Measurements from ENCODE around the gene DUSP15.

GRCh38 chr20:31820228-31820627 lies 50.1 kb downstream of the DUSP15 start:
- TF ChIP-seq ZBTB33 (IDR thresholded peaks at IDR 0.05), result no peak
- no peak for TF ChIP-seq HNF4G (IDR thresholded peaks at IDR 0.05)
- no peak for TF ChIP-seq CTCF (IDR thresholded peaks at IDR 0.05; ENCODE audit: low read depth, low read length, missing input control)
- TF ChIP-seq SP1 (IDR thresholded peaks at IDR 0.05), result no peak
- no peak for TF ChIP-seq GABPA (IDR thresholded peaks at IDR 0.05 in 1 of 2, conservative IDR thresholded peaks at IDR 0.05 in 1 of 2)
- TF ChIP-seq, protein P1, sequence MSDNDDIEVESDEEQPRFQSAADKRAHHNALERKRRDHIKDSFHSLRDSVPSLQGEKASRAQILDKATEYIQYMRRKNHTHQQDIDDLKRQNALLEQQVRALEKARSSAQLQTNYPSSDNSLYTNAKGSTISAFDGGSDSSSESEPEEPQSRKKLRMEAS (IDR thresholded peaks at IDR 0.05), result no peak
- TF ChIP-seq EGR1 (IDR thresholded peaks at IDR 0.05; ENCODE audit: low read depth in 2 of 2), result no peak
- TF ChIP-seq YY1 (IDR thresholded peaks at IDR 0.05), result no peak
- TF ChIP-seq, protein P2, sequence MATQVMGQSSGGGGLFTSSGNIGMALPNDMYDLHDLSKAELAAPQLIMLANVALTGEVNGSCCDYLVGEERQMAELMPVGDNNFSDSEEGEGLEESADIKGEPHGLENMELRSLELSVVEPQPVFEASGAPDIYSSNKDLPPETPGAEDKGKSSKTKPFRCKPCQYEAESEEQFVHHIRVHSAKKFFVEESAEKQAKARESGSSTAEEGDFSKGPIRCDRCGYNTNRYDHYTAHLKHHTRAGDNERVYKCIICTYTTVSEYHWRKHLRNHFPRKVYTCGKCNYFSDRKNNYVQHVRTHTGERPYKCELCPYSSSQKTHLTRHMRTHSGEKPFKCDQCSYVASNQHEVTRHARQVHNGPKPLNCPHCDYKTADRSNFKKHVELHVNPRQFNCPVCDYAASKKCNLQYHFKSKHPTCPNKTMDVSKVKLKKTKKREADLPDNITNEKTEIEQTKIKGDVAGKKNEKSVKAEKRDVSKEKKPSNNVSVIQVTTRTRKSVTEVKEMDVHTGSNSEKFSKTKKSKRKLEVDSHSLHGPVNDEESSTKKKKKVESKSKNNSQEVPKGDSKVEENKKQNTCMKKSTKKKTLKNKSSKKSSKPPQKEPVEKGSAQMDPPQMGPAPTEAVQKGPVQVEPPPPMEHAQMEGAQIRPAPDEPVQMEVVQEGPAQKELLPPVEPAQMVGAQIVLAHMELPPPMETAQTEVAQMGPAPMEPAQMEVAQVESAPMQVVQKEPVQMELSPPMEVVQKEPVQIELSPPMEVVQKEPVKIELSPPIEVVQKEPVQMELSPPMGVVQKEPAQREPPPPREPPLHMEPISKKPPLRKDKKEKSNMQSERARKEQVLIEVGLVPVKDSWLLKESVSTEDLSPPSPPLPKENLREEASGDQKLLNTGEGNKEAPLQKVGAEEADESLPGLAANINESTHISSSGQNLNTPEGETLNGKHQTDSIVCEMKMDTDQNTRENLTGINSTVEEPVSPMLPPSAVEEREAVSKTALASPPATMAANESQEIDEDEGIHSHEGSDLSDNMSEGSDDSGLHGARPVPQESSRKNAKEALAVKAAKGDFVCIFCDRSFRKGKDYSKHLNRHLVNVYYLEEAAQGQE (IDR thresholded peaks at IDR 0.05), result no peak
- no peak for TF ChIP-seq JUND (IDR thresholded peaks at IDR 0.05)
- no peak for TF ChIP-seq RAD21 (IDR thresholded peaks at IDR 0.05)
- no peak for TF ChIP-seq FOXA1 (IDR thresholded peaks at IDR 0.05)
- no peak for TF ChIP-seq RXRA (IDR thresholded peaks at IDR 0.05)
- TF ChIP-seq TAF1 (conservative IDR thresholded peaks at IDR 0.05), result no peak
